Liver (tissue), 9 donors: ENCODE measurements around the gene EBF3. TPM values are rescaled to one million over a fixed set of nuclear protein-coding genes. Genes with fewer than 3 reads are reported as not detected.

Experiments used
- DNase-seq: peaks from one replicate; pipeline ENCODE4 v3.0.0-alpha.2; 2017; ENCODE audit warnings: low spot score
- H3K27ac ChIP-seq, 2 donors: one replicate each; pipeline ENCODE4 v1.7.0; 2013; ENCODE audit warnings: inconsistent platforms in 2 of 2, low read length in 2 of 2, control low read depth in 1 of 2, low read depth in 1 of 2, mild to moderate bottlenecking in 1 of 2
- H3K27me3 ChIP-seq, 4 donors: one replicate each; pipeline versions ENCODE4 v1.6.1 to v1.7.0; 2013; ENCODE audit warnings: low read length in 3 of 4, inconsistent platforms in 1 of 4, mild to moderate bottlenecking in 1 of 4, moderate library complexity in 1 of 4; ENCODE audit not compliant: control insufficient read depth in 4 of 4, insufficient read depth in 4 of 4
- H3K36me3 ChIP-seq, 4 donors: one replicate each; pipeline versions ENCODE4 v1.6.1 to v1.7.0; 2013; ENCODE audit warnings: low read length in 3 of 4, mild to moderate bottlenecking in 3 of 4, low read depth in 1 of 4, moderate library complexity in 1 of 4; ENCODE audit not compliant: control insufficient read depth in 4 of 4, insufficient read depth in 3 of 4
- H3K4me1 ChIP-seq, 4 donors: one replicate each; pipeline versions ENCODE4 v1.6.1 to v1.7.0; 2013; ENCODE audit warnings: low read length in 3 of 4, mild to moderate bottlenecking in 3 of 4, moderate library complexity in 1 of 4; ENCODE audit not compliant: control insufficient read depth in 4 of 4, insufficient read depth in 4 of 4
- H3K4me3 ChIP-seq, 3 donors: one replicate each; pipeline versions ENCODE4 v1.6.1 to v1.7.0; 2013; ENCODE audit warnings: low read length in 3 of 3, control low read depth in 1 of 3, low read depth in 1 of 3, mild to moderate bottlenecking in 1 of 3
- H3K9ac ChIP-seq, 2 donors: one replicate each; pipeline ENCODE4 v1.7.0; 2013; ENCODE audit warnings: low read length in 2 of 2, mild to moderate bottlenecking in 2 of 2, moderate library complexity in 2 of 2, control low read depth in 1 of 2, low read depth in 1 of 2
- H3K9me3 ChIP-seq, 4 donors: one replicate each; pipeline versions ENCODE4 v1.6.1 to v1.7.0; 2013; ENCODE audit warnings: low read length in 3 of 4; ENCODE audit not compliant: control insufficient read depth in 4 of 4
- EGR1 ChIP-seq, 2 donors: IDR thresholded peaks; 2 replicates each; pipeline ENCODE4 v1.6.1; 2016 to 2018; ENCODE audit warnings: antibody characterized with exemption in 2 of 2, low read depth in 2 of 2
- FOXA1 ChIP-seq: IDR thresholded peaks from 2 replicates; pipeline ENCODE4 v1.6.1; 2016; ENCODE audit warnings: antibody characterized with exemption
- FOXA2 ChIP-seq: IDR thresholded peaks from 2 replicates; pipeline ENCODE4 v1.6.1; 2016; ENCODE audit warnings: antibody characterized with exemption
- GABPA ChIP-seq, 2 donors: IDR thresholded peaks in 1 of 2; conservative IDR thresholded peaks in 1 of 2; 2 replicates each; pipeline ENCODE4 v1.6.1; 2016; ENCODE audit warnings: antibody characterized with exemption in 2 of 2, mild to moderate bottlenecking in 1 of 2, moderate library complexity in 1 of 2
- HNF4A ChIP-seq, 2 donors: conservative IDR thresholded peaks; 2 replicates each; pipeline ENCODE4 v1.6.1; 2016; ENCODE audit warnings: antibody characterized with exemption in 2 of 2, mild to moderate bottlenecking in 2 of 2
- HNF4G ChIP-seq: IDR thresholded peaks from 2 replicates; pipeline ENCODE4 v1.6.1; 2016; ENCODE audit warnings: antibody characterized with exemption
- RAD21 ChIP-seq, 2 donors: IDR thresholded peaks; 2 replicates each; pipeline ENCODE4 v1.6.1; 2016; ENCODE audit warnings: antibody characterized with exemption in 2 of 2, mild to moderate bottlenecking in 2 of 2
- SP1 ChIP-seq: IDR thresholded peaks from 2 replicates; pipeline ENCODE4 v1.6.1; 2018; ENCODE audit warnings: antibody characterized with exemption, mild to moderate bottlenecking
- TAF1 ChIP-seq: conservative IDR thresholded peaks from 2 replicates; pipeline ENCODE4 v1.6.1; 2016; ENCODE audit warnings: antibody characterized with exemption, mild to moderate bottlenecking
- YY1 ChIP-seq: IDR thresholded peaks from 2 replicates; pipeline ENCODE4 v1.6.1; 2016; ENCODE audit warnings: antibody characterized with exemption, mild to moderate bottlenecking
- WGBS: extraction: QIAGEN DNeasy Blood & Tissue Kit; methylation state at CpG from one replicate; pipeline ENCODE4 v1.1.7; 2013; 5-methylcytosine and 5-hydroxymethylcytosine counted together
- polyA plus RNA-seq, 2 donors: library from polyadenylated mRNA; stranded (reverse) in 1 of 2; unstranded in 1 of 2; fragments of 200-250 nt in 1 of 2; fragments of >200 nt in 1 of 2; fragmentation: Nextera tagmentation in 1 of 2; extraction: Ambion mirVana in 1 of 2; gene quantifications; one replicate each; pipeline versions ENCODE4 v1.2.1 to v1.2.3, GENCODE V29; 2013 to 2015
- total RNA-seq, 2 donors: library from RNA; depleted of rRNA; stranded (reverse); fragments of >200 nt; gene quantifications; one replicate each; pipeline ENCODE4 v1.2.3, GENCODE V29; 2014
- TF ChIP-seq, protein P1 (sequence below): fragments of 150-350 bp; IDR thresholded peaks from 2 replicates; pipeline ENCODE4 v1.5.1; 2017; ENCODE audit warnings: improper control_type of control experiment, low read depth, low read length; ENCODE audit not compliant: missing input control
- TF ChIP-seq, protein P2 (sequence below): IDR thresholded peaks from 2 replicates; pipeline ENCODE4 v1.6.1; 2016; ENCODE audit warnings: antibody characterized with exemption
- TF ChIP-seq, protein P3 (sequence below): IDR thresholded peaks from 2 replicates; pipeline ENCODE4 v1.6.1; 2016; ENCODE audit warnings: antibody characterized with exemption
- TF ChIP-seq, protein P4 (sequence below): IDR thresholded peaks from 2 replicates; pipeline ENCODE4 v1.6.1; 2016; ENCODE audit warnings: antibody characterized with exemption, mild to moderate bottlenecking
- TF ChIP-seq, protein P5 (sequence below): IDR thresholded peaks from 2 replicates; pipeline ENCODE4 v1.6.1; 2016; ENCODE audit warnings: antibody characterized with exemption
- donor health status: healthy.
- donor health status: healthy.
- donor health status: healthy.
- donor health status: healthy.
- donor health status: healthy.

The EBF3 gene
- total and polyA plus RNA-seq, 4 donors, result 0.02 to 0.08 TPM; not detected in 2

DNA sequence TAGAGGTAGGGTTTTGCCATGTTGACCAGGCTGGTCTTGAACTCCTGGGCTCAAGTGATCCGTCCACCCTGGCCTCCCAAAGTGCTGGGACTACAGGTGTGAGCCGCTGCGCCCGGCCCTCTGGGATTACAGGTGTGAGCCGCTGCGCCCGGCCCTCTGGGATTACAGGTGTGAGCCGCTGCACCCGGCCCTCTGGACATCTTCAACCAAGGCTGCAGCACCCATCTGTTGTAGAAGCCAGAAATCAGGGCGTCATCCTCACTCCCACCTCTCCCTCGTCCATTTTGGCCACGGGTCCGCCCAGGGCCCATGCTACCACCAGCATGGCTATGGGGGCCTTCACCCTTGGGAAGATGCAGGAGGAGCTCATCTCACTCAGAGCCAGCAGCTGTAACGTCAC, 38.5 kb upstream of the EBF3 start:
- Histone ChIP-seq H3K9me3 (peaks cover 0 to 6% (median under 1%) of the 10 kb centered on the region in 4 donors), H3K27ac (no peak overlapping the region), H3K9ac (no peak overlapping the region), H3K4me1 (no peaks in the 10 kb centered on the region), H3K4me3 (no peak overlapping the region), H3K36me3 (no peaks in the 10 kb centered on the region), H3K27me3 (peaks cover 0 to 3% (median 0%) of the 10 kb centered on the region in 4 donors)
- no peak for TF ChIP-seq HNF4A (conservative IDR thresholded peaks at IDR 0.05)
- TF ChIP-seq YY1, result no peak
- no peak for TF ChIP-seq HNF4G
- TF ChIP-seq, protein P1, sequence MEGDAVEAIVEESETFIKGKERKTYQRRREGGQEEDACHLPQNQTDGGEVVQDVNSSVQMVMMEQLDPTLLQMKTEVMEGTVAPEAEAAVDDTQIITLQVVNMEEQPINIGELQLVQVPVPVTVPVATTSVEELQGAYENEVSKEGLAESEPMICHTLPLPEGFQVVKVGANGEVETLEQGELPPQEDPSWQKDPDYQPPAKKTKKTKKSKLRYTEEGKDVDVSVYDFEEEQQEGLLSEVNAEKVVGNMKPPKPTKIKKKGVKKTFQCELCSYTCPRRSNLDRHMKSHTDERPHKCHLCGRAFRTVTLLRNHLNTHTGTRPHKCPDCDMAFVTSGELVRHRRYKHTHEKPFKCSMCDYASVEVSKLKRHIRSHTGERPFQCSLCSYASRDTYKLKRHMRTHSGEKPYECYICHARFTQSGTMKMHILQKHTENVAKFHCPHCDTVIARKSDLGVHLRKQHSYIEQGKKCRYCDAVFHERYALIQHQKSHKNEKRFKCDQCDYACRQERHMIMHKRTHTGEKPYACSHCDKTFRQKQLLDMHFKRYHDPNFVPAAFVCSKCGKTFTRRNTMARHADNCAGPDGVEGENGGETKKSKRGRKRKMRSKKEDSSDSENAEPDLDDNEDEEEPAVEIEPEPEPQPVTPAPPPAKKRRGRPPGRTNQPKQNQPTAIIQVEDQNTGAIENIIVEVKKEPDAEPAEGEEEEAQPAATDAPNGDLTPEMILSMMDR, result no peak
- TF ChIP-seq RAD21 (IDR thresholded peaks at IDR 0.05), result no peak
- TF ChIP-seq, protein P2, sequence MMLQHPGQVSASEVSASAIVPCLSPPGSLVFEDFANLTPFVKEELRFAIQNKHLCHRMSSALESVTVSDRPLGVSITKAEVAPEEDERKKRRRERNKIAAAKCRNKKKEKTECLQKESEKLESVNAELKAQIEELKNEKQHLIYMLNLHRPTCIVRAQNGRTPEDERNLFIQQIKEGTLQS, result no peak
- no peak for TF ChIP-seq GABPA (IDR thresholded peaks at IDR 0.05 in 1 of 2, conservative IDR thresholded peaks at IDR 0.05 in 1 of 2)
- TF ChIP-seq SP1, result no peak
- no peak for TF ChIP-seq TAF1
- TF ChIP-seq FOXA1, result no peak
- no peak for TF ChIP-seq EGR1 (IDR thresholded peaks at IDR 0.05; ENCODE audit: low read depth in 2 of 2)
- TF ChIP-seq, protein P3, sequence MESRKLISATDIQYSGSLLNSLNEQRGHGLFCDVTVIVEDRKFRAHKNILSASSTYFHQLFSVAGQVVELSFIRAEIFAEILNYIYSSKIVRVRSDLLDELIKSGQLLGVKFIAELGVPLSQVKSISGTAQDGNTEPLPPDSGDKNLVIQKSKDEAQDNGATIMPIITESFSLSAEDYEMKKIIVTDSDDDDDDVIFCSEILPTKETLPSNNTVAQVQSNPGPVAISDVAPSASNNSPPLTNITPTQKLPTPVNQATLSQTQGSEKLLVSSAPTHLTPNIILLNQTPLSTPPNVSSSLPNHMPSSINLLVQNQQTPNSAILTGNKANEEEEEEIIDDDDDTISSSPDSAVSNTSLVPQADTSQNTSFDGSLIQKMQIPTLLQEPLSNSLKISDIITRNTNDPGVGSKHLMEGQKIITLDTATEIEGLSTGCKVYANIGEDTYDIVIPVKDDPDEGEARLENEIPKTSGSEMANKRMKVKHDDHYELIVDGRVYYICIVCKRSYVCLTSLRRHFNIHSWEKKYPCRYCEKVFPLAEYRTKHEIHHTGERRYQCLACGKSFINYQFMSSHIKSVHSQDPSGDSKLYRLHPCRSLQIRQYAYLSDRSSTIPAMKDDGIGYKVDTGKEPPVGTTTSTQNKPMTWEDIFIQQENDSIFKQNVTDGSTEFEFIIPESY, result no peak
- TF ChIP-seq, protein P4, sequence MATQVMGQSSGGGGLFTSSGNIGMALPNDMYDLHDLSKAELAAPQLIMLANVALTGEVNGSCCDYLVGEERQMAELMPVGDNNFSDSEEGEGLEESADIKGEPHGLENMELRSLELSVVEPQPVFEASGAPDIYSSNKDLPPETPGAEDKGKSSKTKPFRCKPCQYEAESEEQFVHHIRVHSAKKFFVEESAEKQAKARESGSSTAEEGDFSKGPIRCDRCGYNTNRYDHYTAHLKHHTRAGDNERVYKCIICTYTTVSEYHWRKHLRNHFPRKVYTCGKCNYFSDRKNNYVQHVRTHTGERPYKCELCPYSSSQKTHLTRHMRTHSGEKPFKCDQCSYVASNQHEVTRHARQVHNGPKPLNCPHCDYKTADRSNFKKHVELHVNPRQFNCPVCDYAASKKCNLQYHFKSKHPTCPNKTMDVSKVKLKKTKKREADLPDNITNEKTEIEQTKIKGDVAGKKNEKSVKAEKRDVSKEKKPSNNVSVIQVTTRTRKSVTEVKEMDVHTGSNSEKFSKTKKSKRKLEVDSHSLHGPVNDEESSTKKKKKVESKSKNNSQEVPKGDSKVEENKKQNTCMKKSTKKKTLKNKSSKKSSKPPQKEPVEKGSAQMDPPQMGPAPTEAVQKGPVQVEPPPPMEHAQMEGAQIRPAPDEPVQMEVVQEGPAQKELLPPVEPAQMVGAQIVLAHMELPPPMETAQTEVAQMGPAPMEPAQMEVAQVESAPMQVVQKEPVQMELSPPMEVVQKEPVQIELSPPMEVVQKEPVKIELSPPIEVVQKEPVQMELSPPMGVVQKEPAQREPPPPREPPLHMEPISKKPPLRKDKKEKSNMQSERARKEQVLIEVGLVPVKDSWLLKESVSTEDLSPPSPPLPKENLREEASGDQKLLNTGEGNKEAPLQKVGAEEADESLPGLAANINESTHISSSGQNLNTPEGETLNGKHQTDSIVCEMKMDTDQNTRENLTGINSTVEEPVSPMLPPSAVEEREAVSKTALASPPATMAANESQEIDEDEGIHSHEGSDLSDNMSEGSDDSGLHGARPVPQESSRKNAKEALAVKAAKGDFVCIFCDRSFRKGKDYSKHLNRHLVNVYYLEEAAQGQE, result no peak
- TF ChIP-seq, protein P5, sequence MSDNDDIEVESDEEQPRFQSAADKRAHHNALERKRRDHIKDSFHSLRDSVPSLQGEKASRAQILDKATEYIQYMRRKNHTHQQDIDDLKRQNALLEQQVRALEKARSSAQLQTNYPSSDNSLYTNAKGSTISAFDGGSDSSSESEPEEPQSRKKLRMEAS, result no peak
- whole genome bisulfite sequencing, result 83% methylated on average over 14 of the region's 14 CpGs
- no peak for DNase-seq

DNA sequence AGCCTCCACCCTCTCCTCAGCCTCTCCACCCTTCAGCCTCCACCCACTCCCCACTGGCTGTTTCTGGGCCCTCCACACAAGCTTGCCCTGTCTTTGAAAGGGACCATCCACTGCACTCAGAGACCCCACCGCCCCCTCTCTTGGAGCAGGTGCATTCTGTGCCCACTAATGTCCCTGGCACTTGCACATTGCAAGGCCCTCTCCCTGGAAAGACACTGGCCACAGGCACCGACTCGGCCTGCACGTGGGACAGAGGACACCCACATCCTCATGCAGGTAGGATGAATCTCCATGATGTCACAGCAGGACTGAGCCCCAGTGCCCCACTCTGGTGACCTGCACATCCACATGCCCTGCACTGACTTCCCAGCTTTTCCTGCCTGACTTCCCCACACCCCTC, 36.8 kb upstream of the EBF3 start:
- H3K9me3 ChIP-seq, result peaks cover 0 to 6% (median under 1%) of the 10 kb centered on the region in 4 donors
- TF ChIP-seq FOXA1, result no peak
- TF ChIP-seq FOXA2, result no peak
- TF ChIP-seq GABPA (IDR thresholded peaks at IDR 0.05 in 1 of 2, conservative IDR thresholded peaks at IDR 0.05 in 1 of 2), result no peak
- TF ChIP-seq HNF4A (conservative IDR thresholded peaks at IDR 0.05), result no peak
- TF ChIP-seq, protein P5, result no peak
- H3K4me1 ChIP-seq, result no peaks in the 10 kb centered on the region
- H3K9ac ChIP-seq, result no peak overlapping the region
- no peaks in the 10 kb centered on the region for H3K36me3 ChIP-seq
- H3K27ac ChIP-seq, result no peak overlapping the region
- H3K27me3 ChIP-seq, result peaks cover 0 to 4% (median 1%) of the 10 kb centered on the region in 4 donors
- 83% methylated on average over 4 of the region's 4 CpGs for WGBS
- DNase-seq, result no peak
- H3K4me3 ChIP-seq, result no peak overlapping the region
